ENCODE results near the gene ASB10. TPM values are rescaled to one million over a fixed set of nuclear protein-coding genes. Genes with fewer than 3 reads are reported as not detected.

ASB10 gene
- total RNA-seq, 1 experiment from 2014 or later = not detected

DNA sequence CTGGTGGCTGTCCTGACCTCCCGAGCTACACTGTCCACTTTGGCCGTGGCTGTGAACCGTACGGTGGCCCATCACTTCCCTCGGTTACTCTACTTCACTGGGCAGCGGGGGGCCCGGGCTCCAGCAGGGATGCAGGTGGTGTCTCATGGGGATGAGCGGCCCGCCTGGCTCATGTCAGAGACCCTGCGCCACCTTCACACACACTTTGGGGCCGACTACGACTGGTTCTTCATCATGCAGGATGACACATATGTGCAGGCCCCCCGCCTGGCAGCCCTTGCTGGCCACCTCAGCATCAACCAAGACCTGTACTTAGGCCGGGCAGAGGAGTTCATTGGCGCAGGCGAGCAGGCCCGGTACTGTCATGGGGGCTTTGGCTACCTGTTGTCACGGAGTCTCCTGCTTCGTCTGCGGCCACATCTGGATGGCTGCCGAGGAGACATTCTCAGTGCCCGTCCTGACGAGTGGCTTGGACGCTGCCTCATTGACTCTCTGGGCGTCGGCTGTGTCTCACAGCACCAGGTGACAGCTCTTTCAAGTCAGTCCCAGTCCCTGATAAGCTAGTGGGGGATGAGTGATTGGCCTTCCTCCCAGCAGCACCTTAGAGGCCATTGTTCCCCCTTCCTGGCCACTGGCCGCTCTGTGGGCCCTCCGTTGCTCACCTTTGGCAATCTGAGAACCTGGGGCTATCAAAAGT is 48.2 kb upstream of the ASB10 start:
- intact Hi-C loops (cut with micrococcal nuclease; ENCODE audit: unreplicated experiment) = no loop called here
- ChIA-PET CTCF (no interaction called here), POLR2A (no interaction called here)
- Histone ChIP-seq H3K36me3 (ENCODE audit: control insufficient read depth, insufficient read depth, low read length) (no peaks in the 10 kb centered on the region; the same call in none of the 2 replicates), H3K4me3 (ENCODE audit: low read depth in 2 of 2, low read length in 2 of 2) (no peak overlapping the region), H3K27ac (ENCODE audit: low read length) (no peak overlapping the region), H3K27me3 (ENCODE audit: control insufficient read depth, insufficient read depth, low read length) (no peaks in the 10 kb centered on the region), H3K9me3 (ENCODE audit: control insufficient read depth, insufficient read depth, low read depth, low read length) (no peaks in the 10 kb centered on the region), H3K4me1 (ENCODE audit: control insufficient read depth, insufficient read depth, low read length) (peaks cover 12% of the 10 kb centered on the region)
- ATAC-seq (no peak), DNase-seq (ENCODE audit: low read depth, low spot score) (no peak)
- TF ChIP-seq POLR2AphosphoS5 (IDR thresholded peaks at IDR 0.05; ENCODE audit: low read depth, low read length) (no peak), SIN3A (IDR thresholded peaks at IDR 0.05; ENCODE audit: borderline replicate concordance, insufficient read depth, low read depth, low read length) (no peak), REST (IDR thresholded peaks at IDR 0.05; ENCODE audit: insufficient read depth in 1 of 2, low read depth in 2 of 2, low read length in 1 of 2) (no peak), TCF7L2 (IDR thresholded peaks at IDR 0.05; ENCODE audit: low read depth, low read length) (no peak)
- TF ChIP-seq, protein P1, sequence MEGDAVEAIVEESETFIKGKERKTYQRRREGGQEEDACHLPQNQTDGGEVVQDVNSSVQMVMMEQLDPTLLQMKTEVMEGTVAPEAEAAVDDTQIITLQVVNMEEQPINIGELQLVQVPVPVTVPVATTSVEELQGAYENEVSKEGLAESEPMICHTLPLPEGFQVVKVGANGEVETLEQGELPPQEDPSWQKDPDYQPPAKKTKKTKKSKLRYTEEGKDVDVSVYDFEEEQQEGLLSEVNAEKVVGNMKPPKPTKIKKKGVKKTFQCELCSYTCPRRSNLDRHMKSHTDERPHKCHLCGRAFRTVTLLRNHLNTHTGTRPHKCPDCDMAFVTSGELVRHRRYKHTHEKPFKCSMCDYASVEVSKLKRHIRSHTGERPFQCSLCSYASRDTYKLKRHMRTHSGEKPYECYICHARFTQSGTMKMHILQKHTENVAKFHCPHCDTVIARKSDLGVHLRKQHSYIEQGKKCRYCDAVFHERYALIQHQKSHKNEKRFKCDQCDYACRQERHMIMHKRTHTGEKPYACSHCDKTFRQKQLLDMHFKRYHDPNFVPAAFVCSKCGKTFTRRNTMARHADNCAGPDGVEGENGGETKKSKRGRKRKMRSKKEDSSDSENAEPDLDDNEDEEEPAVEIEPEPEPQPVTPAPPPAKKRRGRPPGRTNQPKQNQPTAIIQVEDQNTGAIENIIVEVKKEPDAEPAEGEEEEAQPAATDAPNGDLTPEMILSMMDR (IDR thresholded peaks at IDR 0.05) = no peak
- in situ Hi-C loops (cut with HindIII; ENCODE audit: low pct_unique_long_range_greater_than_20kb, low sequenced_read_pairs) = no loop called here
- BruUV-seq (replicated peaks) = no TSS peak

DNA sequence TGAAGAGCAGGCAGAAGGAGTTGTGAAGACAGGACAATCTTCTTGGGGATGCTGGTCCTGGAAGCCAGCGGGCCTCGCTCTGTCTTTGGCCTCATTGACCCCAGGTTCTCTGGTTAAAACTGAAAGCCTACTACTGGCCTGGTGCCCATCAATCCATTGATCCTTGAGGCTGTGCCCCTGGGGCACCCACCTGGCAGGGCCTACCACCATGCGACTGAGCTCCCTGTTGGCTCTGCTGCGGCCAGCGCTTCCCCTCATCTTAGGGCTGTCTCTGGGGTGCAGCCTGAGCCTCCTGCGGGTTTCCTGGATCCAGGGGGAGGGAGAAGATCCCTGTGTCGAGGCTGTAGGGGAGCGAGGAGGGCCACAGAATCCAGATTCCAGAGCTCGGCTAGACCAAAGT is 46.8 kb upstream of the ASB10 start:
- Histone ChIP-seq H3K9me3 (ENCODE audit: control insufficient read depth, insufficient read depth, low read depth, low read length) (no peaks in the 10 kb centered on the region), H3K27me3 (ENCODE audit: control insufficient read depth, insufficient read depth, low read length) (no peaks in the 10 kb centered on the region), H3K4me3 (ENCODE audit: low read depth in 2 of 2, low read length in 2 of 2) (peak overlapping the region; percentile 91 to 96), H3K4me1 (ENCODE audit: control insufficient read depth, insufficient read depth, low read length) (peaks cover 12% of the 10 kb centered on the region), H3K27ac (ENCODE audit: low read length) (no peak overlapping the region), H3K36me3 (ENCODE audit: control insufficient read depth, insufficient read depth, low read length) (no peaks in the 10 kb centered on the region; the same call in 1 of the 2 replicates)
- BruUV-seq (replicated peaks) = TSS peak; percentile 85
- intact Hi-C loops (cut with micrococcal nuclease; ENCODE audit: unreplicated experiment) = no loop called here
- DNase-seq (ENCODE audit: low read depth, low spot score) = no peak
- in situ Hi-C loops (cut with HindIII; ENCODE audit: low pct_unique_long_range_greater_than_20kb, low sequenced_read_pairs) = no loop called here
- no peak for ATAC-seq
- no peak for TF ChIP-seq TCF7L2 (IDR thresholded peaks at IDR 0.05; ENCODE audit: low read depth, low read length)
- TF ChIP-seq SIN3A (IDR thresholded peaks at IDR 0.05; ENCODE audit: borderline replicate concordance, insufficient read depth, low read depth, low read length) = no peak
- TF ChIP-seq REST (IDR thresholded peaks at IDR 0.05; ENCODE audit: insufficient read depth in 1 of 2, low read depth in 2 of 2, low read length in 1 of 2) = no peak
- TF ChIP-seq POLR2AphosphoS5 (IDR thresholded peaks at IDR 0.05; ENCODE audit: low read depth, low read length) = no peak
- TF ChIP-seq, protein P1 (IDR thresholded peaks at IDR 0.05) = no peak
- ChIA-PET CTCF (interaction anchor here (0.9 kb wide), 1 partner anchor 11 kb away, joined by 3 read pairs; no protein-coding TSS in a partner anchor), POLR2A (no interaction called here)

Data from Panc1 (cell line).